ENCODE results near the gene SOX30.

SOX30 gene

DNA sequence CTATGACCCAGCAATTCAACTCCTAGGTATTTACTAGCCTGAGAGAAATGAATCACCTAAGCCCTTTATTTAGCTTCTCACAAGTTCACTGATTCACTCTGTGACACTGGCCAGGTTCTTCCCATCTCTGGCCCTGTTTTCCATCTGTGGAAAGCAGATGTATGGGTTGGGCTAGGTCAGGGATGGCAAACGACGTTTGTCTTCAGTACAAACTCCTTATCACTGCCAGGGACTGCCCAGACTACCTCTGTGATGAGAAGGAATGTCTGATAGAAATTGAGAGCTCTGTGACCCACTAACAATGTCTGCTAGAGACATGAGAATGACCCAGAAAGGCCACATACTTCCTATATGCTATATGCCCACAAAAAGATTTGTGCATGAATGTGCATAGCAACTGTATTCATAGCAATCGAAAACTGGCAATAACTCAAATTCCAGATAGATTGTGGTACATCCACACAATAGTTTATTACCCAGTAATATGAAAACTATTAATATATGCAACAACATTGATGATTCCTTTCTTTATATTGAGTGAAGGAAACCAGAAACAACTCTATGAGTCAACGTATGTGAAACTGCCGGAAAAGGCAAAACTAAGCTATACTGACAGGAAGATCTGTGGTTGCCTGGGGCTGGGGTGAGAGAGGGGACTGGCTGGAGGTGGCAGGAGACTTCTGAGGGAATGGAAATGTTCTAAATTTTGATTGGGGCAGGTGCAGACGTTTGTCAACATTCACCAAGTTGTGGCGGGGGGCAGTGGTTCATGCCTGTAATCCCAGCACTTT, 44.7 kb downstream of the SOX30 start:
- peak; percentile 86 for DNase-seq (ENCODE audit: low spot score)

DNA sequence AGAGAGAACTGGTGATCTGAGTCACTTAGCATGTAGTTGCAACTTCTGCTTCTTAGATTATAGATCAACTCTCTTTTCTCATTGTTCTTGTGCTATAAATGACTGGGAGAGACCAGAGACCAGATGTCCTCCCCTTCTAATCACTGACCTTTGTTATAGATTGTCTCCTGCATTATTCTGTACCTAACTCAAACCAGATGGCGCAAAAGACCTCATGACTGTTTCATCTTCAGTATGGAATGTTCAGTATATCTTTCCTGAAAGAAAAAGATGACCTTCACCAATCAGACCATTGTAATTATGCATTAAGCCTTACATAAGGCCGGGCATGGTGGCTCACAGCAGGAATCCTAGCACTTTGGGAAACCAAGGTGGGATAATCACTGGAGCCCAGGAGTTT, 46.2 kb downstream of the SOX30 start:
- DNase-seq (ENCODE audit: low spot score): no peak

DNA sequence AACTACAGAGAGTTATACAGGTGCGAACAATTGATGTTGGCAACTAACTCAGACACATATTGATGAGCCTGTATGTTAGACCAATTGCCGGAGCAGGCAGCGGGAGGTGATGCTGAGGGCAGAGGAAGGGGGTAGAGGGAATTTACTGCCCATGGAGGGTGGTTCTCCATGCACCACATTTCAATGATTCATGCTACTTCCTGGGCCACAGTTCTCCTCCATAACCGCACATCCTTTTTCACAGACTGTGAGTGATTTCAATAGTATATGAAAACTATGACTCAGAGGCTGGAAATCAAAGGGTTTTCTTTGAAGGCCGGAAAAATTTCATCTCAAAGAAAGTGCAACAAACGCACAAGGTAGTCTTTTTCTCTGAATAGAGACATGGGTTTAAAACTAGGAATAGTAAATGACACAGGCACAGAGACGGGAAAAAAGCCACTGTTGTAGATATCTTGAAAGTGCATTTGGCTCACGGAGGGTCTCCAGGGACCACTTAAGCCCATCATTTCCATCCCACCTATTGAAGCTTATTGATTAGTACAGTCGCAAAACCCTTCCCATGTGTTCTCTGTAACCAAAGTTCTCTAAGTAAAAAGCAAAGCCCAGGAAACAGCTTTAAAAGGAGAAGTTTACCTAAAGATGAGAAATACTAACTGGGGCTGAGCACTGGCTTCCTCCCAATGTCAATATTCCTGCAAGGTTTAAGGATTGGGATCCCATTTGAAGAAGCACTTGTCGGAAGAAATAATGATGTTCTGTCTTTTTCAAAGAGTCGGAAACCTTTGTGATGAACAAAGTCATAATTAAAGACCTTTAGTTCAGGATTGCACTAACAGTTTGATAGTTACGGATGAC, 48.7 kb downstream of the SOX30 start:
- peak; percentile 93 for DNase-seq (ENCODE audit: low spot score)

DNA sequence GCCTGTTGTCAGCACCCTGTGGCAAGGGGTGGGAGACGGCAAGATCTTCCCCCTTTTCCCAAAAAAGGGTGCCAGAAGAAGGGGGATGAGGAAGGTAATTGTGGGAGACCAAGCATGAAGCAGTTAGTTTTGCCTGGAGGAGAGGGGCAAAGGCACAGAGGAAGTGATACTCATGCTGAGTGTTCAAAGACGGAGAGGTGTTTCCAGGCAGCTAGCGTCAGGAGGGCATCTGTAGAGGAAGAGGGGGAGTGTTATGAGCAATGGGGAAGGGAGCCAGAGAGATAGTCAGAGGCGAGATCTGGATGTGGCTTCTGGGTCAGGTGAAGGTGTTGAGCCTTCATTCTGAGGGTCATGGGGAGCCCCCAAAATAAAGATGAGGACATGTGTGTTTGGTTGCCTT, 49.7 kb downstream of the SOX30 start:
- DNase-seq (ENCODE audit: low spot score): peak; percentile 73

DNA sequence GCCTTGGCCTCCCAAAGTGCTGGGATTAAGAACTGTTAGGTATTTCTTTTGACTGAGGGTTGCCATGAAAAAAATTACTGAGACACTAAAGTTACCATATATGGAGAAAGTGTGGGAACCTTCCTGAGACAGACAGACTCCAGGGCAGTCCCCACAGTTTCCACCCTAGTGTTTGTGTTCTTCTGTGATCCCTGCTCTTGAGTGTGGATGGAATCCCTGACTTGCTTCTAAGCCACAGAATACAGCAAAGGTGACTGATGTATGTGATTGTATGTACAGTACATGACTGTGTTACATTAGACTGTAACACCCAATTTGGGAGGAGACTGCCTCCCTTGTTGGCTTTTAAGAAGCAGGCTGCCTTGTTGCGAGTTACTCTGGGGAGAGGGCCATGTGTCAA, 52.0 kb downstream of the SOX30 start:
- no peak for DNase-seq (ENCODE audit: low spot score)

DNA sequence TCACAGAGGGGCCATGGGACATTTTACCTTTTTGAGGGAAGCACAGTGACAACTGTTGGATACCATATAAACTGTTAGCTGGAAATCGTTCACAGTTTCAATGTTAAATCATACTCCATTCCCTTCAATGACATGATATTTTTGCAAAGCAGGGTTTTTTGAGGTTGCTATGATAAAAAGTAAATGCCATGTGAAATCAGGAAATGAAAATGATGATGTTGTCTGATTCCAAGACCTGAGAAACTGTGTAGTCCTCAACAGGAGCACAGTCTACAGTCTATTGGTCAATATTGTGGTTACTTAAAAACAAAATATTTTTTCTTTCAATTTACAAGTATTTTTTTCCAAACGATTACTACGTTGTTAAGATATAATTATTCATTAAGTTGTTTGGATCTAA, 52.7 kb downstream of the SOX30 start:
- peak; percentile 60 for DNase-seq (ENCODE audit: low spot score)

DNA sequence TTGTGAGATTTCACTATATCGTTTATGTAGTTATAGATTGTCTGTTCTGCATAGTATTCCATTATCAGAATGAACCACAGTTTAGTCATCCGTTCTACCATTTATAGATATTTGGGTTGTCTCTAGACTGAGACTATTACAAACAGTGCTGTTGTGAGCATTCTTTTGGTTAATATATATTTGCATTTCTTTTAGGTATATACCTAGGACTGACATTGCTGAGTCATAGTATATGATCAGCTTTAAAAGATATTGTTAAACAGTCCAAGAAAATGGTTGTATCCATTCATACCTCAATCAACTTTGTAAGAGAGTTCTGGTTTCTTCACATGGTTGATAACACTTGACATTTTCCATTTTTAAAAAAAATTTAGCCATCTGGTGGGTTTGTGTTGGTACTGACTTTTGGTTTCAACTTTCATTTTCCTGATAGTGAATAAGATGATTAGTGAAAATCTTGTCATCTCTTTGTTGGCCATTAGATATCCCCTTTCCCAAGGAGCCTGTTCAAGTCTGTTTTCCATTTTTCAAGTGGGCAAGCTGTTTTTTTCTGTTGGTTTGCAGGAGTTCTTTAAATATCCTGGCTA, 53.8 kb downstream of the SOX30 start:
- DNase-seq (ENCODE audit: low spot score): peak; percentile 37

DNA sequence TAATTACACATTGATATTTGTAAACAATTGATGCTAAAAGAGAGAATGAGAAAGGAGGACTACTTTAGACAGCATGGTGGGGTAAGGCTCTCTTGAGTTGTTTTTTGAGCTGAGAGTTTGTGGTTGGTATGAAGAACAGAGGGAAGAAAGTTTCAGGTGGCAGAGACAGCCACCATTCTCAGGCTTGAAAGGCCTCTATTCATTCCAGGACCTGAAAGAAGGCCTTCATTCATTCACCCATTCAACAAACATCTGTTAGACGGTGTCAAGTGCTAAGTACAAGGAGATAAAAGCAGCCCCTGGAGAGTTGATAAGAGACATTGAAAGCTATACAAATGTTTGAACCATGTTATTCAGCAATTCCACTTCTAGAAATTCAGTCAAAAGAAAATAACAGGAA, 55.0 kb downstream of the SOX30 start:
- DNase-seq (ENCODE audit: low spot score): peak; percentile 72

DNA sequence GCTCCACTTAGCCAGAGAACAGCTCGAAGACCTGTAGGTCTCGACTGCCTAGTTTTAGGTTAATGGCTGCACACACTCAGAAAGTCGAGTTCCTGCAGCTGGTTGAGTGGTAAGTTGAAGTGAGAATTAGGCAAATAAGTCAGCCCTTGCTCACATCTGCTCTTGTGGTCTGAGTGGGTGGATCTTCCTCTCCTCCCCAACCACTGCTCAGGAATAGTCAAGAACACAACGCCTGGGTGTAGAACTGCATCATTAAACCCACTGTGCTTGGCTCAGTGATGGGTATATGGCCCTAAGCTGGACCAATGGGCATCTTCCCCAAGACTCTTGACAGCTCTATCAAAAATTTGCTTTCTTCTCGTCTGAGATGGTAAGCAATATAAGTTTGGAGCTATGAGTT, 55.8 kb downstream of the SOX30 start:
- peak; percentile 89 for DNase-seq (ENCODE audit: low spot score)

DNA sequence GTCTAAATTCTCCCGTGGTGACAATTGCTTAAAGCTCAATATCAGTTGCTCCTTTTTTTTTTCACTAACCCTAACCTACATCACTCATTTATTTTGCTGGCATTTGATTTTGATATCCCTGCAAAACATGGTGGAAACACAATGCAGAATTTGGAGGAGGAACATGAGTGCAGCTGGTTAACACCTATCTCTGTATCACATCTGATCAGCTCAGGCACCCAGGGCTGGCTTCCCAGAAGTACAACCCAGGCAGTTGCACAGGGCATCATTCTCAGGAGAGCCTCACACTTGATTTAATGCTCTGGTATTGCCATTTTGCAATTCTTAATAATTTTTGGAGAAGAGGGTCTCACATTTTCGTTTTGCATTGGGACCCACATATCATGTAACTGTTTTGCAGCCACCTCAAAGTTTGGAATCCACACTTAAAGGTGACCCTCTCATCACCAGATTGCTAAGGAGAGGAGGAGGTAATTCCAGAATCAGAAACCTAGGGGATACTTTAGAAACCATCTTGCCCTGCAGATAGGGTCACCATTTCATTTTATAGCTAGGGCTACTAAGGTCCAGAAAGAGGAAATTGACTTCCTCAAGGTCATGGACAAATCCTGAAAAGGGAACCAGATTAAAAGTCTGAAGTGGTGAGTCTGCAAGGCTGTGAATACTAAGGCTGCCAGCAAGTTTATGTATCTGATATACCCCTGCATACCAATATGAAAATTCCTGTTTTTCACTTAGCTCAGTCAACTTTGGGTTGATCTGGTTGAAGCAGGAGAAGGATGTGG, 57.4 kb downstream of the SOX30 start:
- DNase-seq (ENCODE audit: low spot score): peak; percentile 67

DNA sequence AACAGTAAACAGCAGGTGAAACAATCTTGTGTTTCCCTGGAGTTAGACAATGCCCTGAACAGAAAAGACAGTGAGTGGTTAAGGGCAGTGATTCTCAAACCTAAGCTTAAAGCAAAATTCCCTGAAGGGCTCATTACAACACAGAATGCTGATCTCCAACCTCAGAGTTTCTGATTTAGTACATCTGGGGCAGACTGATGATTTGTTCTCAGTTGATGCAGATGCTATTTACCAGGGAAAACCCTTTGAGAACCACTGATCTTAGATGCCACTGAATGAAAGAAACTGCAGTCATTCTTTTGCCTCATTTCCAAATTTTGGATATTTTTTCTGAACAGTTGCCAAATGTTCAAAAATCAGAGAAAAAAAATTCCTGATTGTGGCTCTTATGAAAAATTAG, 58.0 kb downstream of the SOX30 start:
- DNase-seq (ENCODE audit: low spot score): peak; percentile 81

DNA sequence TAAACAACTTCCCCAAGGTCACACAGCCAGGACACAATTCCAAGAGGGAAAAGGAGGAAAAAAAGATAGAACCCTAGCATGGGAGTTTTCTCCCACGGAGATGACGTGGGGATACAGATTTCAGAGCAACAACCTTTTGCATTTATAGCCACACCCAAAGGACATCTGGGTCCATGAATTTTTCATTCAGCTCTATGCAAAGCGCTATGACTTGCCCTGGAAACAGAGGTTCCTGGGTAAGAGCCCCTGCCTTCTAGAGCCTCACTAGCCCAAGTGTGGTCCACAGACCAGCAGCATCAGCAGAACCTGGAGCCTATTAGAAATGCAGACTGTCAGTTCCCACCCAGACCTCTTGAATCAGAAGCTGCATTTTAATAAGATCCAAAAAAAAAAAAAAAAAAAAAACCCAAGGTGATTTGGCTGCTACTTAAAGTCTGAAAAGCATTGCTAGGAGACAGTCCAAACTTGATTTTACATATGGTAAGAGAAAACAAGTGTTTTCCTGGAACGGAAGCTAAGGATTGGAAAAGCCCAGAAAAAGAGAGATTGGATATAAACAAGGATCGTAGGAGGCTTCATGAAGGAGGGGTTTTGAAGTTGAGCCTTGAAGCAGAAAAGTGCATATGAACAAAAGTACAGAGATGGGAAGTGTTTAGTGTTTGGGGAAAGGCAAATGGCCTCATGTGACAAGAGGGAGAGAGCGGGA, 59.0 kb downstream of the SOX30 start:
- DNase-seq (ENCODE audit: low spot score): no peak

DNA sequence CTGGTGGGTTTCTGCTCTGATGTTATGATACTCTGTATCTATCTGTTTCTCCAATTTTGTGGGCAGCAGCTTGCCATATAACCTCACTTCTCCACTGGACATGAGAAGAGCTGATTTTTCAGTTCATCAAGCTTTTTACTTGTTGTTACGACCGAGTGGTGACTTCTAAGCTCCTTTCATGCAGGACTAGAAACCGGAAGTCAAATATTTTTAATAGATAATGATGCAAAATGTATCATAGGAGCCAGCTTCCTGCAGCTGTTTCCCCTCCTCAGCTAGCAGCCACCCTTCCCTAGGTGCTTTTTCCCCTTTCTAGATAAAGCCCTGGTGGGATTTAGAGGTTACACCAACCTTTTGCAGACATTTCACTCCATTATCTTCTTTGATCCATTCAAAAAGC, 59.6 kb downstream of the SOX30 start:
- DNase-seq (ENCODE audit: low spot score): no peak

DNA sequence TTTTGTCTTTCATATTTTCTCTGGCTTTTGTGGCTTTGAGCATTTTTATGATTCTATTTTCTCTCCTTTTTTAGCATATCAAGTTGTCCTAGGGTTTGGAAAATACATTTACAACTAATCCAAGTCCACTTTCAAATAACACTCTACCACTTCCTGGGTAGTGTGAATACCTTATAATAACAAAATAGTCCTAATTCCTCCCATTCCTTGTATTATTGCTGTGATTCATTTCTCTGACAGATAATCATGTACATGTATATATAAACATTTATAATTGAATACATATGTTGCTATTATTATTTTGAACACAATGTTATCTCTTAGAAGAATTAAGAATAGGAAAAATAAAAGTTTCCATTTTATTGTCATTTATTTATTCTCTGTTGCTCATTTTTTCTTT, 61.8 kb downstream of the SOX30 start:
- no peak for DNase-seq (ENCODE audit: low spot score)

DNA sequence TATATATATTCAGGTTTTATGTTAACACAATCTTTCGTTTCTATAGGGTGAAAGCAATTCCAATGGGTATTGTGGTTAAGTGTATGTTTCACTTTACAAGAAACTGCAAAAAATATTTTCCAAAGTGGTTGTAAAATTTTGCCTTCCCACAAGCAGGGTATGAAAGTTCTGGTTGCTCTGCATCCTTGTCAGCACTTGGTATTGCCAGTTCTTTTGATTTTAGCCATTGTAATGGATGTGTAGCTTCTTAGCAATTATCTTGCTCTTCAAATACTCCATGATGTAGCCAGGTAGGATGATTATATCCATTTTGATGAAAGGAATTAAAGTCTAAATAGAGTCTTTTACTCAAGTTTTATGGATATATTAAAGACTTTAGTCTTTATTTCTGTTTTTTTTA, 67.6 kb downstream of the SOX30 start:
- no peak for DNase-seq (ENCODE audit: low spot score)

DNA sequence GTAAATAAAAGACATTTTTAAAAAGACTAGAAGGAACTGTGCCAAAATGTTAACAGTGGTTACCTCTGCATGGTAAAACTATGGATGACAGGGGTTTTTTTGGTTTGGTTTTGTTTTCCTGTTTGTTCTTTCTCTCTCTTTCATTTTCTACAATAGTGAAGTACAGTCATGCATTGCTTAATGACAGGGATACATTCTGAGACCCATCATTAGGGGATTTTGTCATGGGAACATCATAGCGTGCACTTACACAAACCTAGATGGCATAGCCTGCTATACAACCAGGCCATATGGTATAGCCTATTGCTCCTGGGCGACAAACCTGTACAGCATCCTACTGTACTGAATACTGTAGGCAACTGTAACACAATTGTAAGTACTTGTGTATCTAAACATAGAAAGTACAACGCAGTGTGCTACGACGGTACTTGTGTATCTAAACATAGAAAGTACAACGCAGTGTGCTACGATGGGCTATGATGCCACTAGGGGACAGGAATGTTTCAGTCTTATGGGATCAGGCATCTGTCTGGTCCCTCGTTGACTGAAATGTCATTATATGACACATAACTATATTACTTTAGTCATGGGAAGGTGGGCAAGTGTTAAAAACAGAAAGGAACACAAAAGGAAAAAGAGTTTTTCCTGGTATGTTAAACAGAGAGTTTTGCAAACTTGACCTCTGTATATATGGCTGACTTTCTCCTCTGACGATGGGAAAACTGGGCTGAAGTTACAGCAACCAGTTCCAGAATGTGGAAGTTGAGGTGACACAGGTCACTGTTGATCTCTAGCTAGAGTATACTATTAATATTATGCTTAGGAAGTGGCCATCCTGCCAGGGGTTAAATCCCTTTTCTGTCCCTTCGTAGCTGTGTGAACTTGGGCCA, 69.3 kb downstream of the SOX30 start:
- DNase-seq (ENCODE audit: low spot score): peak; percentile 61

DNA sequence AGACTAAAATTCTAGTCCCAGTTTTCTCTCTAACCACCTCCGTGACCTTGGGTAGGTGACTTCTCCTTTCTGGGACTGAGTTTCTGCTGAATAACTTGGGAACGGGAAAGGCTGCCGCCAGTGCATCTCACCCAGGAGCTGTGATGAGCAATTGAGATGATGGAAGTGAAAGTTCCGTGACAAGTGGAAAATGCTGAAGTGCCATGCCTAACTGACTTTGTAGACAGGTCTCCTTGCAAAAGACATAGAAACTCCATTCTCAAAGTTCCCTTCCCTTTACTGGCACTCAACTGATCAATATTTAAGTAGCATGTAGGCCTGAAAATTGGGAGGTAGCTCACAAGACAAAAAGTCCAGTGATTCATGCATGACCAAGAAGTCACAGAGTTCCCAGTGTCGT, 70.3 kb downstream of the SOX30 start:
- no peak for DNase-seq (ENCODE audit: low spot score)

DNA sequence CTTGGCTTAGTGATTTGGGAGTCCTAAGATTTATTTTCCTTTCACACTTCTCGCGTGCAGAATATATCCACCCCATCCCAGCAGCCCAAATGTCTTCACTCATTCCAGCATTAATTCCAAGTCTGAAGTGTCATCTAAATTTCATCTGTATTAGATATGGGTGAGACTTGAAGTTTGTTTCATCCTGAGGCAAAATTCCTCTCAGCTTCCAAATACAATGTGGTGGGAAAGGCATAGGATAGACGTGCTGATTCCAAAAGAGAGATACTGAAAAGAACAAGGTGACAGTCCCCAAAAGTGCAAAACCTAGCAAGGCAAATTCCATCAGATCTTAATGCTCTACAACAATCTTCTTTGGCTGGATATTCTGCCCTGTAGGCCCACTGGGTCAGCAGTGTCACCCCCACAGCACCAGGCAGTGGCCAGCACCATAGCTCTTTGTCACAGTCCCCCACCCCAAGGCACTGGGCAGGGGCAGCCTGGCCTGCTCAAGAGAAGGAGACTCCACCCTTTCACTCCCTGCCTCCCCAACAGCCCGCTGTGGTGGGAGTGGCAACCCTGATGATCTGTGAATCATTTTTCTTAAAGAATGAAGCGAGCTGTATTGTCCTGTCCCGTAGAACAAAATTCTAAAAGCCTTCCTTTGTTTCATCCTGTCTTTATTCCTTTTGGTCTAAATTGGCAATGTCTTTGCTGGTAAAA, 74.0 kb downstream of the SOX30 start:
- DNase-seq (ENCODE audit: low spot score): no peak

DNA sequence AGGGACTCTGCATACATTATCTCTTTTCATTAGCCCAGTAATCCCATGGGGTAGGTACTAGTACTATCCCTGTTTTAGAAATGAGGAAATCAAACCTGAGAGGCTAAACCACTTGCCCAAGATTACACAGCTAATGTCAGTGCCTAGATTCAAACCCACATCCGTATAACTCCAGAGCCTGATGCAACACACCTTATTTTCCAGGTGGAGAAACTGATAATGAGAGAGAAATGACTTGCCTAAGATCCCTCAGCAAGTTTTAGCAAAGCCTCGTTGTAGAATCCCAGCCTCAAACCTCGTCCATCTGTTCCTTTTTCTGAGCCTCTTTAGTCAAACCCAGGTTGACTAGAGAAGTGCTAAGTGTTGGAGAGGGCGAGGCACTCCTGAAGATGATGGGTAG, 75.6 kb downstream of the SOX30 start:
- no peak for DNase-seq (ENCODE audit: low spot score)

Data from activated CD4-positive, alpha-beta T cell treated with anti-CD3 and anti-CD28 coated beads, Interleukin-2, Interleukin-4, amounts not matched to agents 100 ng/mL and 50 ng/mL, durations not matched to agents 16 hours and 8 hours (primary cell).